Coronary artery (tissue), 2 donors: Measurements from ENCODE around the gene MUC6.

Source experiments
- DNase-seq: peaks from one replicate; pipeline ENCODE4 v3.0.0-alpha.2; 2017; ENCODE audit warnings: low spot score
- H3K27ac ChIP-seq, 2 donors: fragments of 200-600 bp; sonication (generic); one replicate each; pipeline ENCODE4 v1.5.1; 2016 to 2019
- H3K4me3 ChIP-seq: fragments of 200-600 bp; sonication (generic); 2 replicates; pipeline ENCODE4 v1.5.1; 2016; ENCODE audit warnings: mild to moderate bottlenecking, moderate library complexity
- CTCF ChIP-seq: fragments of 200-600 bp; sonication (generic); IDR thresholded peaks from one replicate; pipeline ENCODE4 v1.5.1; 2019; ENCODE audit warnings: antibody characterized with exemption

MUC6 gene

GRCh38 chr11:1049911-1050580, 13.5 kb upstream of the MUC6 start:
- no peak overlapping the region for H3K27ac ChIP-seq
- no peak for DNase-seq
- no peak for TF ChIP-seq CTCF
- no peak overlapping the region for H3K4me3 ChIP-seq

- TF ChIP-seq CTCF = no peak
- DNase-seq = no peak
- H3K4me3 ChIP-seq = no peak overlapping the region
- no peak overlapping the region for H3K27ac ChIP-seq
Measured at GRCh38 chr11:1049431-1049891, 12.9 kb upstream of the MUC6 start.

GRCh38 chr11:1049071-1049405, 12.5 kb upstream of the MUC6 start:
- no peak for TF ChIP-seq CTCF
- DNase-seq = no peak
- H3K27ac ChIP-seq = no peak overlapping the region

GRCh38 chr11:1048375-1049070, 12.0 kb upstream of the MUC6 start:
- DNase-seq = no peak
- H3K27ac ChIP-seq = no peak overlapping the region
- no peak overlapping the region for H3K4me3 ChIP-seq
- no peak for TF ChIP-seq CTCF

More at GRCh38 chr11:1049071-1049405, 12.5 kb upstream of the MUC6 start:
- H3K4me3 ChIP-seq = no peak overlapping the region

- no peak overlapping the region for H3K4me3 ChIP-seq
- DNase-seq = no peak
- H3K27ac ChIP-seq = no peak overlapping the region
- TF ChIP-seq CTCF = no peak
Measured at GRCh38 chr11:1047595-1048156, 11.2 kb upstream of the MUC6 start.

- DNase-seq = no peak
- H3K4me3 ChIP-seq = no peak overlapping the region
- no peak overlapping the region for H3K27ac ChIP-seq
- no peak for TF ChIP-seq CTCF
Measured at GRCh38 chr11:1044160-1044559, 7.6 kb upstream of the MUC6 start.
